GM23338 (cell line): ENCODE results near the gene HSPB9. TPM values are rescaled to one million over a fixed set of nuclear protein-coding genes. Genes with fewer than 3 reads are reported as not detected.

Experiments
- ATAC-seq: fragments of 200-7000 bp; cut with Tn5 transposase; 3 replicates; pipeline ENCODE4 v1.9.1; 2020
- DNase-seq: peaks from one replicate; pipeline ENCODE4 v3.0.0-alpha.2; 2015; ENCODE audit warnings: low spot score
- H2AFZ ChIP-seq: fragments of 200-600 bp; sonication (generic); 2 replicates; pipeline ENCODE4 v1.8.0; 2016; ENCODE audit warnings: antibody characterized with exemption, mild to moderate bottlenecking, moderate library complexity
- H3F3A ChIP-seq: fragments of 200-600 bp; sonication (generic); replicated peaks from 2 replicates; pipeline ENCODE4 v1.8.0; 2017; ENCODE audit warnings: antibody characterized with exemption, mixed run types, low read depth
- H3K27ac ChIP-seq: fragments of 200-600 bp; sonication (generic); 2 replicates; pipeline ENCODE4 v1.6.1; 2016; ENCODE audit warnings: low read depth
- H3K27me3 ChIP-seq: fragments of 200-600 bp; sonication (generic); 2 replicates; pipeline ENCODE4 v1.8.0; 2016; ENCODE audit warnings: mild to moderate bottlenecking, mixed run types, moderate library complexity; ENCODE audit not compliant: insufficient read depth
- H3K36me3 ChIP-seq: fragments of 200-600 bp; sonication (generic); 2 replicates; pipeline ENCODE4 v1.8.0; 2016; ENCODE audit warnings: mild to moderate bottlenecking; ENCODE audit not compliant: insufficient read depth
- H3K4me1 ChIP-seq: fragments of 200-600 bp; sonication (generic); 2 replicates; pipeline ENCODE4 v1.8.0; 2016; ENCODE audit warnings: mild to moderate bottlenecking, moderate library complexity; ENCODE audit not compliant: insufficient read depth
- H3K4me2 ChIP-seq: fragments of 200-600 bp; sonication (generic); 2 replicates; pipeline ENCODE4 v1.7.1; 2017; ENCODE audit warnings: mixed run types
- H3K4me3 ChIP-seq: fragments of 200-600 bp; sonication (generic); 2 replicates; pipeline ENCODE4 v1.6.1; 2016; ENCODE audit warnings: mixed run types
- H3K79me2 ChIP-seq: fragments of 200-600 bp; sonication (generic); replicated peaks from 2 replicates; pipeline ENCODE4 v1.8.0; 2017; ENCODE audit warnings: mild to moderate bottlenecking; ENCODE audit not compliant: insufficient read depth
- H3K9me2 ChIP-seq: fragments of 200-600 bp; sonication (generic); 2 replicates; pipeline ENCODE4 v1.8.0; 2017; ENCODE audit not compliant: insufficient read depth
- H4K20me1 ChIP-seq: fragments of 200-600 bp; sonication (generic); replicated peaks from 2 replicates; pipeline ENCODE4 v1.8.0; 2017; ENCODE audit warnings: mild to moderate bottlenecking; ENCODE audit not compliant: insufficient read depth
- H3K27ac Mint-ChIP-seq: 2 replicates; pipeline ENCODE4 v1.8.0; 2020; ENCODE audit warnings: inconsistent platforms, mild to moderate bottlenecking, moderate library complexity, mixed read lengths
- H3K27me3 Mint-ChIP-seq: 3 replicates; pipeline ENCODE4 v1.8.0; 2022; ENCODE audit warnings: low read depth, mild to moderate bottlenecking, moderate library complexity, mixed read lengths, inconsistent platforms; ENCODE audit not compliant: insufficient read depth, poor library complexity
- H3K36me3 Mint-ChIP-seq: 3 replicates; pipeline ENCODE4 v1.8.0; 2021; ENCODE audit warnings: low read depth, mild to moderate bottlenecking, inconsistent platforms, moderate library complexity, mixed read lengths
- H3K4me1 Mint-ChIP-seq: 3 replicates; pipeline ENCODE4 v1.8.0; 2020; ENCODE audit warnings: mild to moderate bottlenecking, inconsistent platforms, mixed read lengths
- H3K4me3 Mint-ChIP-seq: 3 replicates; pipeline ENCODE4 v1.8.0; 2021; ENCODE audit warnings: moderate library complexity, mild to moderate bottlenecking, inconsistent platforms, mixed read lengths
- H3K9me3 Mint-ChIP-seq: 3 replicates; pipeline ENCODE4 v1.8.0; 2020; ENCODE audit warnings: moderate library complexity, mild to moderate bottlenecking, inconsistent platforms, mixed read lengths
- ETS1 ChIP-seq: IDR thresholded peaks from 2 replicates; pipeline ENCODE4 v1.6.1; 2016; ENCODE audit warnings: antibody characterized with exemption
- EZH2 ChIP-seq: fragments of 200-600 bp; sonication (generic); IDR thresholded peaks from one replicate; pipeline ENCODE4 v1.8.0; 2017; ENCODE audit warnings: antibody characterized with exemption, mild to moderate bottlenecking, low read depth; ENCODE audit not compliant: unreplicated experiment
- EZH2phosphoT487 ChIP-seq: fragments of 200-600 bp; sonication (generic); IDR thresholded peaks from one replicate; pipeline ENCODE4 v1.8.1; 2018; ENCODE audit warnings: antibody characterized with exemption; ENCODE audit not compliant: unreplicated experiment
- POLR2AphosphoS5 ChIP-seq: IDR thresholded peaks from 2 replicates; pipeline ENCODE4 v1.6.1; 2016; ENCODE audit warnings: antibody characterized with exemption, low read depth
- STAT1 ChIP-seq: IDR thresholded peaks from one replicate; pipeline ENCODE4 v1.6.1; 2016; ENCODE audit warnings: antibody characterized with exemption; ENCODE audit not compliant: unreplicated experiment
- ZNF114 ChIP-seq: fragments of 250-450 bp; sonication (Bioruptor Pico); IDR thresholded peaks from 2 replicates; pipeline ENCODE4 v1.5.0; 2020; ENCODE audit warnings: mild to moderate bottlenecking, moderate library complexity
- ZNF462 ChIP-seq: fragments of 250-450 bp; sonication (Bioruptor Pico); IDR thresholded peaks from 2 replicates; pipeline ENCODE4 v1.5.0; 2020; ENCODE audit warnings: mild to moderate bottlenecking, moderate library complexity
- polyA plus RNA-seq: library from polyadenylated mRNA; unstranded; fragments of >200 nt; fragmentation: Nextera tagmentation; extraction: Ambion mirVana; gene quantifications from 2 replicates; pipeline ENCODE4 v1.2.1, GENCODE V29; 2016
- total RNA-seq: library from RNA; depleted of rRNA; stranded (reverse); fragments of >200 nt; shearing (Covaris generic); gene quantifications from 2 replicates; pipeline ENCODE4 v1.2.3, GENCODE V29; 2014

The HSPB9 gene
- total and polyA plus RNA-seq, 2 experiments from 2014 or later = 0.31 to 0.52 TPM

- no peak for TF ChIP-seq ZNF462 (CRISPR knock-in tag)
- TF ChIP-seq ETS1 = no peak
- TF ChIP-seq EZH2phosphoT487 = no peak
- TF ChIP-seq ZNF114 (CRISPR knock-in tag) = no peak
- no peak for TF ChIP-seq STAT1
- TF ChIP-seq EZH2 = no peak
Measured at GRCh38 chr17:42155614-42156045, 33.0 kb downstream of the HSPB9 start (continued).

- H3K4me3 ChIP-seq = no peak overlapping the region
- no peak overlapping the region for H2AFZ ChIP-seq
- H3K27me3 Mint-ChIP-seq = peaks cover 12% of the 10 kb centered on the region
- H3K4me3 Mint-ChIP-seq = no peak overlapping the region
- ATAC-seq = no peak
- no peak for DNase-seq
- no peak for TF ChIP-seq POLR2AphosphoS5
- H3K27ac ChIP-seq = no peak overlapping the region
- H3K4me1 ChIP-seq = peaks cover 9% of the 10 kb centered on the region
- H4K20me1 ChIP-seq = no peaks in the 10 kb centered on the region; the same call in 1 of the 2 replicates
- no peaks in the 10 kb centered on the region; the same call in 2 of the 3 replicates for H3K36me3 Mint-ChIP-seq
- H3K9me2 ChIP-seq = no peaks in the 10 kb centered on the region
- H3K4me1 Mint-ChIP-seq = peaks cover 18% of the 10 kb centered on the region
- no peaks in the 10 kb centered on the region for H3K36me3 ChIP-seq
- H3K27ac Mint-ChIP-seq = no peak overlapping the region
- H3K9me3 Mint-ChIP-seq = no peaks in the 10 kb centered on the region
- H3K27me3 ChIP-seq = no peaks in the 10 kb centered on the region
- H3K79me2 ChIP-seq = no peaks in the 10 kb centered on the region
- peaks cover 9% of the 10 kb centered on the region; the same call in 1 of the 2 replicates for H3F3A ChIP-seq
- no peak overlapping the region for H3K4me2 ChIP-seq
Measured at GRCh38 chr17:42159796-42160530, 37.4 kb downstream of the HSPB9 start.
